Nephron (organoid): ENCODE data around the gene SERINC5.

ENCODE experiments used
- H3K27ac Mint-ChIP-seq, 3 experiments: 2 replicates each; pipeline ENCODE4 v1.8.0; 2020; ENCODE audit warnings: mixed read lengths in 3 of 3, mild to moderate bottlenecking in 2 of 3, moderate library complexity in 1 of 3
- H3K27me3 Mint-ChIP-seq: 2 replicates; pipeline ENCODE4 v1.8.0; 2021; ENCODE audit warnings: low read depth, mild to moderate bottlenecking, moderate library complexity, mixed read lengths
- H3K36me3 Mint-ChIP-seq: 2 replicates; pipeline ENCODE4 v1.8.0; 2020; ENCODE audit warnings: low read depth, mixed read lengths
- H3K4me1 Mint-ChIP-seq: 2 replicates; pipeline ENCODE4 v1.8.0; 2020; ENCODE audit warnings: mixed read lengths
- H3K4me3 Mint-ChIP-seq, 3 experiments: 2 replicates each; pipeline ENCODE4 v1.8.0; 2020; ENCODE audit warnings: mild to moderate bottlenecking in 3 of 3, mixed read lengths in 3 of 3, moderate library complexity in 2 of 3
- H3K9me3 Mint-ChIP-seq: 2 replicates; pipeline ENCODE4 v1.8.0; 2020; ENCODE audit warnings: mixed read lengths
- TF ChIP-seq, protein P1 (sequence below), 3 experiments: fragments of 200-600 bp; sonication (generic); IDR thresholded peaks; one replicate each; pipeline ENCODE4 v1.5.0; 2021; ENCODE audit warnings: antibody characterized with exemption in 3 of 3; ENCODE audit not compliant: unreplicated experiment in 3 of 3

The SERINC5 gene

DNA sequence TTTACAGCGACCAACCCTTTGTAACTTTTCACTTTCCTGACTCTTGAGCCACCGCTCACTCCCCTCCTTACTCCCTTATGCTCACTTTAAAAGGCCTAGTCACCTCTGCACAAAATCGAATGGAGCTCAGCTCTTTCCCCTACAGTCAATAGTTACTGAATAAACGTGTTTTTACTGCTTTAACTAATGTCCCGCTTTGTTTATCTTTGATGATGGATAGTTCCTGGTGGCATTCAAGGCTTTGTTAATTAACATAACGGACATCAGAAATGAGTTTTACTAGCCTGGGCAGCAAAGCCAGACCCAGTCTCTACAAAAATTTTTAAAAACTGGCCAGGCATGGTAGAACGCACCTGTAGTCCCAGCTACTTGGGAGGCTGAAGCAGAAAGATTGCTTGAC lies 5.0 kb downstream of the SERINC5 start:
- Mint-ChIP-seq H3K4me1 (peaks cover 54% of the 10 kb centered on the region), H3K4me3 (peak overlapping the region in 2 of 3 experiments; percentile 13 to 30), H3K27ac (peak overlapping the region; percentile 37 to 86 (median 51)), H3K27me3 (no peaks in the 10 kb centered on the region), H3K9me3 (no peaks in the 10 kb centered on the region), H3K36me3 (peaks cover 4% of the 10 kb centered on the region)
- TF ChIP-seq, protein P1, sequence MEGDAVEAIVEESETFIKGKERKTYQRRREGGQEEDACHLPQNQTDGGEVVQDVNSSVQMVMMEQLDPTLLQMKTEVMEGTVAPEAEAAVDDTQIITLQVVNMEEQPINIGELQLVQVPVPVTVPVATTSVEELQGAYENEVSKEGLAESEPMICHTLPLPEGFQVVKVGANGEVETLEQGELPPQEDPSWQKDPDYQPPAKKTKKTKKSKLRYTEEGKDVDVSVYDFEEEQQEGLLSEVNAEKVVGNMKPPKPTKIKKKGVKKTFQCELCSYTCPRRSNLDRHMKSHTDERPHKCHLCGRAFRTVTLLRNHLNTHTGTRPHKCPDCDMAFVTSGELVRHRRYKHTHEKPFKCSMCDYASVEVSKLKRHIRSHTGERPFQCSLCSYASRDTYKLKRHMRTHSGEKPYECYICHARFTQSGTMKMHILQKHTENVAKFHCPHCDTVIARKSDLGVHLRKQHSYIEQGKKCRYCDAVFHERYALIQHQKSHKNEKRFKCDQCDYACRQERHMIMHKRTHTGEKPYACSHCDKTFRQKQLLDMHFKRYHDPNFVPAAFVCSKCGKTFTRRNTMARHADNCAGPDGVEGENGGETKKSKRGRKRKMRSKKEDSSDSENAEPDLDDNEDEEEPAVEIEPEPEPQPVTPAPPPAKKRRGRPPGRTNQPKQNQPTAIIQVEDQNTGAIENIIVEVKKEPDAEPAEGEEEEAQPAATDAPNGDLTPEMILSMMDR (IDR thresholded peaks at IDR 0.05; ENCODE audit: unreplicated experiment in 3 of 3), result no peak

DNA sequence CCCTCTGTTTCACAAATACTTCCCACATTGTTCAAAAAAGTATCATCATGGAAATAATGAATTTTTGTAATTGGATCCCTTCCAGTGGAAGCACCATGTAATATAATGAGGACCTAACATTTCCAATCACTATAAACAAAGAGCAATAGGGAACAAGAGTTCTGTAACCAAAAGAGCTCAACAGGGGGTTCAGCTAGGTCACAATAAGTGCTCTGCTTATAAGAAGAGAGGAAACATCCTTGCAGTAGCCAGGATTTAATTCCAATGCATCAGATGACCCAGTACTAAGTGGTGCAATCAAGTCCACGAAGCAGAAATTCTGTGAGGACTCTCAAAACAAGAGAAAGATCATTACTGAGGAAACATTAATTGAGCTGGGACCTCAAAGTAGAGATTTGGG lies 5.9 kb downstream of the SERINC5 start:
- H3K27me3 Mint-ChIP-seq, result no peaks in the 10 kb centered on the region
- H3K4me3 Mint-ChIP-seq, result peak overlapping the region in 2 of 3 experiments; percentile 7 to 18
- H3K36me3 Mint-ChIP-seq, result peaks cover 9% of the 10 kb centered on the region
- peaks cover 2% of the 10 kb centered on the region for H3K9me3 Mint-ChIP-seq
- peaks cover 59% of the 10 kb centered on the region for H3K4me1 Mint-ChIP-seq
- TF ChIP-seq, protein P1 (IDR thresholded peaks at IDR 0.05; ENCODE audit: unreplicated experiment in 3 of 3), result no peak
- H3K27ac Mint-ChIP-seq, result peak overlapping the region; percentile 49 to 79 (median 71)

DNA sequence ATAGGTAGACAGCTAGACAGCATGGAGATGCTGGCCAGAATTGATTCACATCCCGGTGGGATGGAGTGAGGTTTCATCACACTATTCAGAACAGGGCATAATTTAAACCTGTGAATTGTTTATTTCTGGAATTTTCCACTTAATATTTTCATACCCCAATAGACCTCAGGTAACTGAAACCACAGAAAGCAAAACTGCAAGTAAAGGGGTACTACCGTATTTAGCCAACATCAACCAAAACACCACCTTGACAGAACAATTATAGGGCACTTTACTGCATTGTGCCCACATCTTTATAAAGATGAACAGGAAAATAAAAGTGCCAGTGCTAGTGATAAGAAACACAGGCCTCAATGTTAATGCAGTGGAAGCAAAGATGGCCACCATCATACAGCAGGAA lies 7.5 kb downstream of the SERINC5 start:
- Mint-ChIP-seq H3K9me3 (peaks cover 4% of the 10 kb centered on the region), H3K27me3 (no peaks in the 10 kb centered on the region), H3K27ac (peak overlapping the region; percentile 89 to 91 (median 90)), H3K4me1 (peaks cover 47% of the 10 kb centered on the region), H3K4me3 (no peak overlapping the region), H3K36me3 (peaks cover 13% of the 10 kb centered on the region)
- TF ChIP-seq, protein P1 (IDR thresholded peaks at IDR 0.05; ENCODE audit: unreplicated experiment in 3 of 3), result no peak

DNA sequence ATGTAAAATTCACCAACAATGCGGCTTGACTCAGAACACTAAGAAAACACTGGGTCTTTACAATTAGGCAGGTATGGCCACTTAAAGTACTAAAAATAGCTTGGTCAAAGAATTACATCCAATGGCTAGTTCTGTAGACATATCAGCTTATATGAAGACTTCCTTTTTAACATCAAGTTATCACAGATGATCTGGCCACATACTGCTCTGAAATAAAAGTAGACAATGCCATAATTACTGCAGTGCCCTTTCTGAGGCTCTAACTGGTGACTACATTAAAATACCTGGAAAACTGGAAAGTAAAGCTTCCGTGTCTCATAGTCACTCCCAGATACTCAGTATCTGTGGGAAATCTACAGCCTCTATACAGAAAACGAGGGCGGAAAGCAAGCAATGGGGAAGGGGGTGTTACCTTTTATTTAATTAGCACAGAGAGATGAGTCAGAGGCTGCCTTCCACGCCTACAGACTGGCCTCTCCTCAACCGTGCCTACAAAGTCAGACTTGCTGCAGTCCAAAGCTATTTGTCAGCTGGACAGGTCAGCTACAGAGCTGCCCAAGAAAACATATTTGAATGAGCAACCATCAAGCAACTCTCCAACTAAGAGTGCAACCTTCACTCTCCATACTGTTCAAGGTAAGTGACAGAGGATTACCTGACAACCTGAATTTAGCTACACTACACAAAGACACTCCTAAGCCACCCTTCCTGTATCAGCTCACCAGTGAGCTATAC lies 8.7 kb downstream of the SERINC5 start:
- Mint-ChIP-seq H3K4me1 (peaks cover 44% of the 10 kb centered on the region), H3K27me3 (no peaks in the 10 kb centered on the region), H3K27ac (peak overlapping the region; percentile 89 to 91 (median 90)), H3K9me3 (peaks cover 10% of the 10 kb centered on the region), H3K4me3 (peak overlapping the region; percentile 21 to 59 (median 49)), H3K36me3 (peaks cover 22% of the 10 kb centered on the region)
- TF ChIP-seq, protein P1 (IDR thresholded peaks at IDR 0.05; ENCODE audit: unreplicated experiment in 3 of 3), result no peak

DNA sequence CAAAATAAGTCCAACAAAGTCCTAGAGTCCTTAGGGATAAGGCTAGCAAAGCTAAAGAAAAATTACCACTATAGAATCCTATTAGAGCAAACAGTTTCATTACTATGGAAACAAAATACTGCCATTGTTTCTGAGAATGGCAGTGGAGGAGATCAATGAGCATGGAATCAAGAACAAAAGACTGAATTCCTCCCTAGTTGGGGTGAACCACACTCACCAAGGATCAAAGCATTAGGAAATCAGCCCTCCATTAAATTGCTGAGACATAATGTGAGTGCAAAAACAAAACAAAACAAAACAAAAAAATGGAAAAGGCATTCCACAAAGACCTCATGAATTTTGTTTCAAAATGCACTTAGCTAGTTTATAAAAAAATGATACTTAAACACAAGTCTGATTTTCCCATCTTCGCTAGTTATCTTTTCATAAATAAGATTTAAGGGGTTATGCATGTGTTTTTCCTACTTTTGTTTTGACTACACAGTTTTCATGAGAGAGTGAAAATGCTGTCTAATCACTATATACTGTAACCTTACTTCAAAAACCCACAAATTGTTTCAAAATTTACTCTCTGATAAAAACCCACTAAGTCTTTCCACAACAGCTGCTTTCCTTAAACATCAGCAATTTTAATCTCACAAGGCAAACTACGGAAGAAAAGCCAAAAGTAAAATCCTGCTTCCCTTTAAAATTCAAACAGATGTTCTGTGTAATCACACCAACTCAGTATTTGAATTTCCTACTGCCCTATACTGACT lies 9.7 kb downstream of the SERINC5 start:
- Mint-ChIP-seq H3K9me3 (peaks cover 18% of the 10 kb centered on the region), H3K4me1 (peaks cover 44% of the 10 kb centered on the region), H3K4me3 (peak overlapping the region; percentile 7 to 57 (median 51)), H3K27me3 (no peaks in the 10 kb centered on the region), H3K27ac (peak overlapping the region; percentile 89 to 91 (median 90)), H3K36me3 (peaks cover 31% of the 10 kb centered on the region)
- TF ChIP-seq, protein P1 (IDR thresholded peaks at IDR 0.05; ENCODE audit: unreplicated experiment in 3 of 3), result no peak
